ENCODE measurements around the gene SPATA46.
A peak's percentile ranks its signal among the peaks of the same experiment; 100 is the strongest.

The SPATA46 gene

DNA sequence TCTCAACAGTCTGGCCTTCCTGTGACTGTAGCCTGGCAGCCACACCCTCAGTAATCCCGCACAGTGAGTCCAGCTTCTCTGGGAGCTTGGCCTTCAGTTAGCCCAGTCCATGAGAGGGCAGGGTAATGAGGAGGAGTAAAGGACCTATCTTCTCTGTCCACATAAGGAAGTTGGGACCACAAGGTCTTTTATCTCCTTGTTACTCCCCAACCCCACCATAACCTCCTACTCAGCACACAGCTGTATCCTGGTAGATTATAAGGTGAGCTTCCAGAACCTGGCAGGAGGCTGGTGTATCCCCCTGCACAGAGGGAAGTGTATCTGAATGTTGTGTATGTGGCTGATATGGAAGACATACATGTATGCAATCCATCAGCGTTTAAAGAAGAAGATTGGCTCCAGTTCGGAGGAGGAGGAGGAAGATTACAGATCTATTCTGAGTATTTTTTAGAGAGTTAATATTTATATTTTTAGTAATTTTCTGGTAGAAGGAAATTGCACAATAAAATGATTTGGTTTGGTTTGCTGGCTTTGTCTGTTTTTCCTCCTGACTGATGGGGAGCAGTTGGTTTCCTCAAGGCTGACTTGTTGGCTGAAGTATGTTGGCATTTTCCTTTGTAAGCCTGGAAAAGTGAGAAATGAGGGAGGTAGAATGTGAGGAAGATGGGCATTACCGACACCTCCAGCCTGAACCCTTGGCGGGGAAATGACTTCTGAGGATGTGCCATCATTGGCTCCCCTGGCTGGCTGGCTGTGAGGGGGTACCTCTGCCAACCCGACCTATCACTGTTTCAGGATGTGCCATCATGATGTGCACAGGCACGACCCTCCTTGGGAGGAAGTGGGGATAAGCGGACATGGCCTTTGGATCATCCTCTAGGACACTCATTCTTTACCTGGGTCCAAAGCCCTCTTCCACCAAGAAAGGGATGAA is 9.9 kb upstream of the SPATA46 start:
- no peak overlapping the region for H3K27ac ChIP-seq
- no peak for DNase-seq (ENCODE audit: low spot score)

DNA sequence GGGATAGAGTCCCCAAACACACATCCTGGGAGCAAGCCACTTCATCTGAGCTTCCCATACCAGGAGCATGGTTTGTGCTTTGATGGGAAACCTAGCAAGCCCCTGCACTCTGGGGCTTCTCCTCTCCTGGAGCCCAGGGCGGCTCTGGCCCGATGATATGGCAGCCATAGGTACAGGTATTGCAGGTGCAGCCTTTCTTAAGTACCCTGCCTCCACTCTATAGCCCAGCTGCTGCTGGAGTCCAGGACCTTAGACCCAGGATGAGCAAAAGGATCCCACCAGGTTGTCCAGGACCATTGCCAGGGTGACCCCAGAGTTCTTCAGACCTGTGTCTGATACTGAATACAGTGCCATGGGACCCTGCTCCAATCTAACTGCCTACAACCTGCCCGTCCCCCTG is 9.0 kb upstream of the SPATA46 start:
- no peak overlapping the region for H3K4me3 ChIP-seq
- TF ChIP-seq, protein P1, sequence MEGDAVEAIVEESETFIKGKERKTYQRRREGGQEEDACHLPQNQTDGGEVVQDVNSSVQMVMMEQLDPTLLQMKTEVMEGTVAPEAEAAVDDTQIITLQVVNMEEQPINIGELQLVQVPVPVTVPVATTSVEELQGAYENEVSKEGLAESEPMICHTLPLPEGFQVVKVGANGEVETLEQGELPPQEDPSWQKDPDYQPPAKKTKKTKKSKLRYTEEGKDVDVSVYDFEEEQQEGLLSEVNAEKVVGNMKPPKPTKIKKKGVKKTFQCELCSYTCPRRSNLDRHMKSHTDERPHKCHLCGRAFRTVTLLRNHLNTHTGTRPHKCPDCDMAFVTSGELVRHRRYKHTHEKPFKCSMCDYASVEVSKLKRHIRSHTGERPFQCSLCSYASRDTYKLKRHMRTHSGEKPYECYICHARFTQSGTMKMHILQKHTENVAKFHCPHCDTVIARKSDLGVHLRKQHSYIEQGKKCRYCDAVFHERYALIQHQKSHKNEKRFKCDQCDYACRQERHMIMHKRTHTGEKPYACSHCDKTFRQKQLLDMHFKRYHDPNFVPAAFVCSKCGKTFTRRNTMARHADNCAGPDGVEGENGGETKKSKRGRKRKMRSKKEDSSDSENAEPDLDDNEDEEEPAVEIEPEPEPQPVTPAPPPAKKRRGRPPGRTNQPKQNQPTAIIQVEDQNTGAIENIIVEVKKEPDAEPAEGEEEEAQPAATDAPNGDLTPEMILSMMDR (IDR thresholded peaks at IDR 0.05), result no peak
- no peak overlapping the region for H3K27ac ChIP-seq
- DNase-seq (ENCODE audit: low spot score), result peak; percentile 54

More for the DNA sequence above, 9.9 kb upstream of the SPATA46 start:
- no peak overlapping the region for H3K4me3 ChIP-seq
- TF ChIP-seq, protein P1 (IDR thresholded peaks at IDR 0.05), result no peak

DNA sequence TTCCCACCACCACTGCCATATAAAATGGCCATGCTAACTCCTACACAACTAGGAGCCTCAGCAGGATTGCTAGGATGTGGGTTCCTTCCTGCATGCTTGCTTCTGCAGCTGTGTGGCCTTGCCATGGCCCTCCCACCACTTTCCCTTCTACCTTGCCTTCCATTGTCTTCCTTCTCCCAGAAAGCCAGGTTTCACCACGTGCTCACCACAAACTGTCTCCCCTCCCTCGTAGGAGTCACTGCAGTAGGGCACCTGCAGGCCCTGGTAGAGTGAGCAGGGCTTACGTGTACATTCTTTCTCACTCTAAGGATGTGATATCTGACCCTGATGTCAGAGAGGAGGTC is 8.6 kb upstream of the SPATA46 start:
- Histone ChIP-seq H3K27ac (no peak overlapping the region), H3K4me3 (no peak overlapping the region)
- peak; percentile 21 for DNase-seq (ENCODE audit: low spot score)
- TF ChIP-seq, protein P1 (IDR thresholded peaks at IDR 0.05), result no peak

DNA sequence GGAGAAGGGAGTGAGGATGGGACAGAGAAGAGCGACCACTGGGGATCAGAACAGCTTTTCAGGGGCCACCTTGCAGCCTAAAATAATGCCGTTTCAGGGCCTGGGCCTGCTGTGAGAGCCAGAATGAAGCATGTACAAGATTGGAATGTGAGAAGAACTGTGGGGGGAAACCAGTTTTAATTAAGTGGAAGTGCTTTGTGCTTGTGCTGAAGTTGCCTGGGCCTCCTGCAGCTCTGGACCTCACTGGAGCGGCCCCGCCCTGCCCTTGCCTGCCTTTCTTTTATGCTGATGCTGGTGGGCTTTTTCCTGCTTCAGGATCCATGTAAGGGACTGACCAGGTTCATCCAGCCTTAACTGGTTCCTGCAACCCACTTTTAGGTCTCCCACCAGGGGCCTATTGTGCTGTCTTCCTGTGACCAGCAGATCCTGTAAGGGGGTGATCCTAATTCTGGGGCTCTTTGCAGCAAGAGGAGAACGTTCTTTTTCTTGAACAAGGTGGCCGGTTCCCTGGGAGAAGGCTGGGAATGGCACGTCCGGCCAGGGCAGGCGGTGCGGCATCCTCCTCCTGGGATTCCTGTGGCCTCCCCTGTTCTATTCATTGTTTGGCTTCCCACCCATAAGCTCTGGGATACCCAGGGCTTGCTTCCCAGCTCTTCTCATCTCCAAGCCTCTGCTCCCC is 8.1 kb upstream of the SPATA46 start:
- TF ChIP-seq, protein P1 (IDR thresholded peaks at IDR 0.05), result no peak
- H3K27ac ChIP-seq, result no peak overlapping the region
- peak; percentile 40 for DNase-seq (ENCODE audit: low spot score)
- no peak overlapping the region for H3K4me3 ChIP-seq

DNA sequence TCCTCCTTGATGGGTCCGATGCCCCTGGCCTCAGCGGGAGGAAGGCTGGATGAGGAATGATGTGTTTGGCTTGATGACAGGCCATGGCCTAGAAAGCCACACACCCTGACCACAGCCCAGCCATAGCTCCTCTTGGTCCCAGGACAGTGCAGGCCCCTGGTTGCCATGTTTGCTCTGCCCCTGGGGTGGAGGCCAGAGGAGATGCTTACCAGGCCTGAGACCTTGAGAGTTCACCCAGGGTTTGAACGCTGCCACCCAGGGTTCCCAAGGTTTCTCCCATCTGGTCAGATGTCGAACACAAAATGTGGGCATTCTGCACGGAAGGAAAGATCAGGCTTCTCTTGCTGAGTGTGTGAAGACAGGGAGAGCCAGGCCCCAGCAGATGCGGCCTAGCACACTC is 7.5 kb upstream of the SPATA46 start:
- DNase-seq (ENCODE audit: low spot score), result peak; percentile 29
- TF ChIP-seq, protein P1 (IDR thresholded peaks at IDR 0.05), result no peak

DNA sequence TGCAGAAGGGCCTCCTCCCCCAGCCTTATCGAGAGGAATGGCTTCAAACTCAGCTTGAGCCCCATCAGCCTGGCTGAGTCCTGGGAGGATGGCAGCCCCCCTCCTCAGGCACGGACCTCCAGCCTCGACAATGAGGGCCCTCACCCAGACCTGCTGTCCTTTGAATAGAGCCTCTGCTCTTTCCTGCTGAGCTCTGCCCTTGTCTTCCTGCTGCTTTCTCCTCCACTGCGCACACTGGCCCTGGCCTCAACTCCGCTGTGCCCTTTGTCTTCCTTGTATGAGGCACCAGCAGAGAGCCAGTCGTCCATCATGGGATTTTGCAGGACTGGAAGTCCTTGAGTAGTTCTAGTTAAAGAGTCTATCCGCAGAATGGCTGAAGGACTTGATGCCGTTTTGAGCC is 6.9 kb upstream of the SPATA46 start:
- TF ChIP-seq, protein P1 (IDR thresholded peaks at IDR 0.05), result no peak
- H3K27ac ChIP-seq, result no peak overlapping the region
- no peak overlapping the region for H3K4me3 ChIP-seq
- DNase-seq (ENCODE audit: low spot score), result peak; percentile 49

More for the DNA sequence above, 7.5 kb upstream of the SPATA46 start:
- Histone ChIP-seq H3K27ac (no peak overlapping the region), H3K4me3 (no peak overlapping the region)

All from coronary artery (tissue), 2 donors.